ENCODE measurements around the gene PARP6. TPM values are rescaled to one million over a fixed set of nuclear protein-coding genes. Genes with fewer than 3 reads are reported as not detected.
A peak's percentile ranks its signal among the peaks of the same experiment; 100 is the strongest.

PARP6 gene
- total and polyA plus RNA-seq, 4 donors: 4.3 to 15.3 (median 9.3) TPM

- H3K36me3 ChIP-seq (ENCODE audit: control insufficient read depth in 4 of 4, insufficient read depth in 3 of 4, low read depth in 1 of 4, low read length in 3 of 4): peaks cover 0 to 13% (median 11%) of the 10 kb centered on the region in 4 donors
- WGBS: 91% methylated on average over 4 of the region's 4 CpGs
- no peaks in the 10 kb centered on the region for H3K9me3 ChIP-seq (ENCODE audit: control insufficient read depth in 4 of 4, low read length in 3 of 4)
- H3K27ac ChIP-seq (ENCODE audit: low read depth in 1 of 2, low read length in 2 of 2): no peak overlapping the region
- no peak for DNase-seq (ENCODE audit: low spot score)
- peak overlapping the region in 1 of 3 donors; percentile 80 for H3K4me3 ChIP-seq (ENCODE audit: low read depth in 1 of 3, low read length in 3 of 3)
- no peak overlapping the region for H3K9ac ChIP-seq (ENCODE audit: low read depth in 1 of 2, low read length in 2 of 2)
- H3K4me1 ChIP-seq (ENCODE audit: control insufficient read depth in 4 of 4, insufficient read depth in 4 of 4, low read length in 3 of 4): peaks cover 0 to 9% (median 3%) of the 10 kb centered on the region in 4 donors
- H3K27me3 ChIP-seq (ENCODE audit: control insufficient read depth in 4 of 4, insufficient read depth in 4 of 4, low read length in 3 of 4): no peaks in the 10 kb centered on the region
- TF ChIP-seq GABPA (IDR thresholded peaks at IDR 0.05 in 1 of 2, conservative IDR thresholded peaks at IDR 0.05 in 1 of 2): no peak
- TF ChIP-seq FOXA2 (IDR thresholded peaks at IDR 0.05): no peak
- TF ChIP-seq RAD21 (IDR thresholded peaks at IDR 0.05): no peak
- TF ChIP-seq TAF1 (conservative IDR thresholded peaks at IDR 0.05): no peak
- TF ChIP-seq REST (IDR thresholded peaks at IDR 0.05): no peak
- TF ChIP-seq EGR1 (IDR thresholded peaks at IDR 0.05; ENCODE audit: low read depth in 2 of 2): no peak
- TF ChIP-seq SP1 (IDR thresholded peaks at IDR 0.05): no peak
- TF ChIP-seq CTCF (IDR thresholded peaks at IDR 0.05; ENCODE audit: low read depth, low read length, missing input control): no peak
- no peak for TF ChIP-seq HNF4A (conservative IDR thresholded peaks at IDR 0.05)
- TF ChIP-seq HNF4G (IDR thresholded peaks at IDR 0.05): no peak
- no peak for TF ChIP-seq FOXA1 (IDR thresholded peaks at IDR 0.05)
- TF ChIP-seq ATF3 (IDR thresholded peaks at IDR 0.05): no peak
Measured at GRCh38 chr15:72271221-72271620, 1.1 kb downstream of the PARP6 start.

GRCh38 chr15:72269739-72270138, 2.6 kb downstream of the PARP6 start:
- H3K9ac ChIP-seq (ENCODE audit: low read depth in 1 of 2, low read length in 2 of 2): no peak overlapping the region
- no peak overlapping the region for H3K27ac ChIP-seq (ENCODE audit: low read depth in 1 of 2, low read length in 2 of 2)
- DNase-seq (ENCODE audit: low spot score): no peak
- WGBS: 87% methylated on average over 4 of the region's 4 CpGs
- no peak for TF ChIP-seq REST (IDR thresholded peaks at IDR 0.05)
- no peak for TF ChIP-seq JUND (IDR thresholded peaks at IDR 0.05)
- no peak for TF ChIP-seq CTCF (IDR thresholded peaks at IDR 0.05; ENCODE audit: low read depth, low read length, missing input control)
- TF ChIP-seq GABPA (IDR thresholded peaks at IDR 0.05 in 1 of 2, conservative IDR thresholded peaks at IDR 0.05 in 1 of 2): no peak
- TF ChIP-seq NR2F2 (IDR thresholded peaks at IDR 0.05): no peak
- no peak for TF ChIP-seq EGR1 (IDR thresholded peaks at IDR 0.05; ENCODE audit: low read depth in 2 of 2)
- no peak for TF ChIP-seq TAF1 (conservative IDR thresholded peaks at IDR 0.05)
- no peak for TF ChIP-seq HNF4A (conservative IDR thresholded peaks at IDR 0.05)
- TF ChIP-seq RXRA (IDR thresholded peaks at IDR 0.05): no peak
- TF ChIP-seq FOXA1 (IDR thresholded peaks at IDR 0.05): no peak
- no peak for TF ChIP-seq YY1 (IDR thresholded peaks at IDR 0.05)
- TF ChIP-seq MAX (IDR thresholded peaks at IDR 0.05): no peak
- TF ChIP-seq FOXA2 (IDR thresholded peaks at IDR 0.05): no peak
- TF ChIP-seq SP1 (IDR thresholded peaks at IDR 0.05): no peak
- no peak for TF ChIP-seq ATF3 (IDR thresholded peaks at IDR 0.05)
- TF ChIP-seq HNF4G (IDR thresholded peaks at IDR 0.05): no peak
- TF ChIP-seq RAD21 (IDR thresholded peaks at IDR 0.05): no peak
- H3K4me1 ChIP-seq (ENCODE audit: control insufficient read depth in 4 of 4, insufficient read depth in 4 of 4, low read length in 3 of 4): peaks cover 0 to 9% (median 3%) of the 10 kb centered on the region in 4 donors
- H3K36me3 ChIP-seq (ENCODE audit: control insufficient read depth in 4 of 4, insufficient read depth in 3 of 4, low read depth in 1 of 4, low read length in 3 of 4): peaks cover 2 to 28% (median 23%) of the 10 kb centered on the region in 4 donors
- H3K9me3 ChIP-seq (ENCODE audit: control insufficient read depth in 4 of 4, low read length in 3 of 4): no peaks in the 10 kb centered on the region
- H3K27me3 ChIP-seq (ENCODE audit: control insufficient read depth in 4 of 4, insufficient read depth in 4 of 4, low read length in 3 of 4): no peaks in the 10 kb centered on the region
- no peak overlapping the region for H3K4me3 ChIP-seq (ENCODE audit: low read depth in 1 of 3, low read length in 3 of 3)

Data from liver (tissue), 9 donors.